ENCODE results near the gene COLEC11. TPM values are rescaled to one million over a fixed set of nuclear protein-coding genes. Genes with fewer than 3 reads are reported as not detected.
"Not testable (repeated sequence)": the region's sequence is repeated elsewhere in the genome, so short reads cannot be mapped to it uniquely, and the experiment has no call there.

COLEC11 gene
- total RNA-seq, 4 donors from 2014 or later = 0.66 to 6.7 (median 1.6) TPM; not detected in 1

- Histone ChIP-seq H3K4me3 (no peak overlapping the region), H3K27me3 (no peaks in the 10 kb centered on the region), H3K27ac (no peak overlapping the region), H3K9me3 (no peaks in the 10 kb centered on the region), H3K36me3 (no peaks in the 10 kb centered on the region), H3K4me1 (no peaks in the 10 kb centered on the region)
- no peak for TF ChIP-seq CTCF (IDR thresholded peaks at IDR 0.05)
- TF ChIP-seq POLR2A (IDR thresholded peaks at IDR 0.05) = no peak
- no peak for TF ChIP-seq EP300 (IDR thresholded peaks at IDR 0.05)
- 65 to 78% methylated on average over 29 of the region's 29 CpGs for WGBS, 2 donors
- no peak for DNase-seq (ENCODE audit: low spot score in 2 of 2)
Measured at GRCh38 chr2:3635171-3635974, 40.5 kb downstream of the COLEC11 start.

GRCh38 chr2:3635975-3636327 is 41.0 kb downstream of the COLEC11 start:
- WGBS, 2 donors = 92 to 95% methylated on average over 16 of the region's 16 CpGs
- not testable (repeated sequence) for H3K36me3 ChIP-seq; H3K4me1 ChIP-seq; H3K9me3 ChIP-seq; H3K27me3 ChIP-seq; H3K27ac ChIP-seq; DNase-seq (ENCODE audit: low spot score in 2 of 2); H3K4me3 ChIP-seq

GRCh38 chr2:3636586-3637310 is 41.8 kb downstream of the COLEC11 start:
- 82 to 86% methylated on average over 12 to 13 of the region's 13 CpGs for WGBS, 2 donors
- no peaks in the 10 kb centered on the region for H3K27me3 ChIP-seq
- H3K4me1 ChIP-seq = no peaks in the 10 kb centered on the region
- H3K27ac ChIP-seq = no peak overlapping the region
- no peak for DNase-seq (ENCODE audit: low spot score in 2 of 2)
- H3K4me3 ChIP-seq = no peak overlapping the region
- TF ChIP-seq EP300 (IDR thresholded peaks at IDR 0.05) (no peak), POLR2A (IDR thresholded peaks at IDR 0.05) (no peak), CTCF (IDR thresholded peaks at IDR 0.05) (no peak)
- no peaks in the 10 kb centered on the region for H3K36me3 ChIP-seq
- H3K9me3 ChIP-seq = no peaks in the 10 kb centered on the region

- DNase-seq (ENCODE audit: low spot score in 2 of 2) = no peak
- no peak for TF ChIP-seq EP300 (IDR thresholded peaks at IDR 0.05)
- TF ChIP-seq CTCF (IDR thresholded peaks at IDR 0.05) = no peak
- TF ChIP-seq POLR2A (IDR thresholded peaks at IDR 0.05) = no peak
Measured at GRCh38 chr2:3637311-3637675, 42.4 kb downstream of the COLEC11 start.

GRCh38 chr2:3637692-3638455 is 43.0 kb downstream of the COLEC11 start:
- H3K4me1 ChIP-seq = no peaks in the 10 kb centered on the region
- no peaks in the 10 kb centered on the region for H3K27me3 ChIP-seq
- no peak overlapping the region for H3K27ac ChIP-seq
- TF ChIP-seq POLR2A (IDR thresholded peaks at IDR 0.05) = no peak
- no peak for TF ChIP-seq CTCF (IDR thresholded peaks at IDR 0.05)
- no peak for TF ChIP-seq EP300 (IDR thresholded peaks at IDR 0.05)
- H3K36me3 ChIP-seq = no peaks in the 10 kb centered on the region
- no peak overlapping the region for H3K4me3 ChIP-seq
- no peaks in the 10 kb centered on the region for H3K9me3 ChIP-seq
- WGBS, 2 donors = 89 to 90% methylated on average over 19 to 29 of the region's 30 CpGs
- DNase-seq (ENCODE audit: low spot score in 2 of 2) = no peak

More at GRCh38 chr2:3637311-3637675, 42.4 kb downstream of the COLEC11 start:
- Histone ChIP-seq H3K36me3 (no peaks in the 10 kb centered on the region), H3K9me3 (no peaks in the 10 kb centered on the region), H3K27ac (no peak overlapping the region), H3K4me3 (no peak overlapping the region), H3K27me3 (no peaks in the 10 kb centered on the region), H3K4me1 (no peaks in the 10 kb centered on the region)
- 82 to 83% methylated on average over 11 of the region's 11 CpGs for WGBS, 2 donors
